Activated CD4-positive, alpha-beta T cell treated with anti-CD3 and anti-CD28 coated beads for 36 hours (primary cell): ENCODE results near the gene C20orf141. TPM values are rescaled to one million over a fixed set of nuclear protein-coding genes. Genes with fewer than 3 reads are reported as not detected.

ENCODE experiments used
- ATAC-seq: fragments of 200-7000 bp; cut with Tn5 transposase; one replicate; pipeline ENCODE4 v1.10.0; 2021; ENCODE audit warnings: mild to moderate bottlenecking, moderate library complexity
- CTCF ChIA-PET: fragments of 350-600 bp; sonication (Branson Sonifier 250); formaldehyde crosslinking; loops from one replicate; lab custom pipeline; 2021; ENCODE audit warnings: antibody characterized with exemption; lab: Charles Lee
- POLR2A ChIA-PET: fragments of 350-600 bp; sonication (Branson Sonifier 250); formaldehyde crosslinking; loops from one replicate; lab custom pipeline; 2021; ENCODE audit warnings: antibody characterized with exemption, inconsistent platforms; lab: Charles Lee
- DNase-seq: peaks from one replicate; pipeline ENCODE4 v3.0.0-alpha.2; 2020
- H3K27ac Mint-ChIP-seq: one replicate; pipeline ENCODE4 v1.8.0; 2021; ENCODE audit warnings: mixed read lengths
- H3K27me3 Mint-ChIP-seq: one replicate; pipeline ENCODE4 v1.8.0; 2021; ENCODE audit warnings: mixed read lengths
- H3K36me3 Mint-ChIP-seq: one replicate; pipeline ENCODE4 v1.8.0; 2021; ENCODE audit warnings: low read depth, mixed read lengths
- H3K4me1 Mint-ChIP-seq: one replicate; pipeline ENCODE4 v1.8.0; 2021; ENCODE audit warnings: mixed read lengths
- H3K4me3 Mint-ChIP-seq: one replicate; pipeline ENCODE4 v1.8.0; 2021; ENCODE audit warnings: mild to moderate bottlenecking, moderate library complexity, mixed read lengths
- H3K9me3 Mint-ChIP-seq: one replicate; pipeline ENCODE4 v1.8.0; 2021; ENCODE audit warnings: low read depth, mixed read lengths
- intact Hi-C, 2 experiments: fragments of 100-400 bp; cut with DNase I in 1 of 2; cut with micrococcal nuclease in 1 of 2; formaldehyde crosslinking; loops; one replicate each; pipeline versions ENCODE4 v1.14.2 to v1.15.1; 2022 to 2024; cut with DNase I, micrococcal nuclease
- total RNA-seq, 2 experiments: library from RNA; stranded (reverse); gene quantifications; one replicate each; pipeline ENCODE4 v1.2.3, GENCODE V29; 2021

Gene C20orf141
- total RNA-seq, 2 experiments from 2014 or later, result not detected

DNA sequence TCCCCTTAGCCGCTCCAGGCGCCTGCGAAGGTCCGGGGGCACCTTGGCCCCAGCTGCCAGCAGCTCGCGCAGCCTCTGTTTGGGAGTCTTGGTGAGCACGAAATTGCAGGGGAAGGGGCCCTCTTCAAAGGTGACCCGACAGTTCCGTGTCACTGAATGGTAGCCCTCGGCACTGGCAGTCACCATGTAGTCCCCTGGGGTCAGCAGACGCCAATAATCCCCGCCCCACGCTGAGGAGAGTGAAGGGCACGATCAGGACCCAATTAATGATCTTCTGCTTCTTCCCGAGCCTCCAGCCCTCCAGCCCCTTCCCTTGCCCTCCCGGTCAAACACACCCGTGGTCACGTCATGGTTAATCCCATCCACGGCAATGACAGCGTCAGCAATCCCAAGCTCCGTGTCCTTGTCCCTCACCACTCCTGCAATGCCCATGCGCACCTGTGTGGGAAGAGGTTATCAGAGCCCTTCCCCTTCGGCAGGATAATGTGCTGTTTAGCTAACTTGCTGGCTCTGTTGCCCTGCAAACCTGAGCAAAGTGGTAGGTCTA, 20.5 kb upstream of the C20orf141 start:
- Mint-ChIP-seq H3K36me3 (no peaks in the 10 kb centered on the region), H3K4me1 (peaks cover 4% of the 10 kb centered on the region), H3K9me3 (no peaks in the 10 kb centered on the region), H3K4me3 (no peak overlapping the region), H3K27ac (no peak overlapping the region), H3K27me3 (peaks cover 26% of the 10 kb centered on the region)
- ATAC-seq (no peak), DNase-seq (no peak)
- ChIA-PET CTCF (interaction anchor here (0.6 to 1.4 kb wide), 2 partner anchors 53 to 207 kb away, joined by 3 to 4 read pairs; no protein-coding TSS in a partner anchor), POLR2A (no interaction called here)
- intact Hi-C loops, result no loop called here

DNA sequence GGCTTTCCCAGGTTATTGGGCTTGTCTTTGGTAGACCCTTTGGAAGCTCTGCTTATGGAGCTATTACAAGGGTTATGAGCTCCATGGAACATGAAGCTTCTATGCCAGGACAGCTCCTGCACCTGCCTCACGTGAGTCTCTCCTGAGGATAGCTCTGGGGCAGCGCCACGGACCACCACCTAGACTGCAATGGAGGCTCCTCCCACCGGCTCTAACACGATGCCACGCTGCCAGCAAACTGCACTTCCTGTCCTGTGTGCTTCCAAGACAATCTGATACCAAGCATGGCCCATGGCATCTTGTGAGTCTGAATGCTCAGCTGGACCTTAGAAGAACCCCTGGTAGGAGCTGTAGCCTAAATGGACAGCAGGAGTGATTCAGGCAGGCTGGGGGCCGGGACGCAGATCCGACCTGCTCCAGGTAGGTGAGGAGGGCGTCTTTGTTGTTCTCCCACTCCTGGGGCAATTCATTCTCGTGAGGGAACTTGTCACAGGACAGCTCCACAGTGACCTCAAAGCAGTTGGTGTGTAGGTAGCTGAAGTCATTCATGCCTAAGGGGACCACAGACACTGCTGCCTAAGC, 19.8 kb upstream of the C20orf141 start:
- CTCF ChIA-PET, result interaction anchor here (0.5 to 1.4 kb wide), 2 partner anchors 206 to 269 kb away, joined by 3 read pairs; no protein-coding TSS in a partner anchor
- no peak overlapping the region for H3K4me3 Mint-ChIP-seq

DNA sequence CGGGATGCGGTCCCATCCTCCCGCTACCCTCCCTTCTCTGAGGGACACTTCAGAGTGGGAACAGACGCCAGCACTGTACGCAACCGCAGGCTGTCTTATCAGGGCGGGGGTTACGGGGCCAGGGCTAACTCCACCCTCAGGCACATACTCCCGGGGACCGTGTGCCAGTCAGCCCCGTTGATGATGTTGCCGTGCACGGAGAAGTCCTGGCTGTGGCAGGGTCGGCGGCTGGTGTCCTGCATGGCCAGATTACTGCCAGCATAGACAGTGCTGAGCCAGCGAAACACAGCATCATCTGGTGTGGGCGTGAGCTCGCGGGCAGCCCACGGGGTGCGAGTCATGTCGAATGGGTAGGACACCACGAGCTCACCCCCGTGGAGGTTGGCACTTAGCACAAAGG, 19.3 kb upstream of the C20orf141 start:
- Mint-ChIP-seq H3K27ac (no peak overlapping the region), H3K27me3 (peaks cover 33% of the 10 kb centered on the region), H3K4me1 (peaks cover 13% of the 10 kb centered on the region), H3K4me3 (no peak overlapping the region), H3K9me3 (no peaks in the 10 kb centered on the region), H3K36me3 (peaks cover 4% of the 10 kb centered on the region)
- intact Hi-C loops, result no loop called here
- ChIA-PET POLR2A (no interaction called here), CTCF (interaction anchor here (0.5 to 1.4 kb wide), 2 partner anchors 206 to 270 kb away, joined by 3 read pairs; no protein-coding TSS in a partner anchor)
- no peak for ATAC-seq
- DNase-seq, result no peak

More for the DNA sequence above, 19.8 kb upstream of the C20orf141 start:
- Mint-ChIP-seq H3K4me1 (peaks cover 11% of the 10 kb centered on the region), H3K27me3 (peaks cover 32% of the 10 kb centered on the region), H3K9me3 (no peaks in the 10 kb centered on the region), H3K36me3 (peaks cover 2% of the 10 kb centered on the region), H3K27ac (no peak overlapping the region)
- no peak for ATAC-seq
- DNase-seq, result no peak
- POLR2A ChIA-PET, result no interaction called here
- intact Hi-C loops, result no loop called here

DNA sequence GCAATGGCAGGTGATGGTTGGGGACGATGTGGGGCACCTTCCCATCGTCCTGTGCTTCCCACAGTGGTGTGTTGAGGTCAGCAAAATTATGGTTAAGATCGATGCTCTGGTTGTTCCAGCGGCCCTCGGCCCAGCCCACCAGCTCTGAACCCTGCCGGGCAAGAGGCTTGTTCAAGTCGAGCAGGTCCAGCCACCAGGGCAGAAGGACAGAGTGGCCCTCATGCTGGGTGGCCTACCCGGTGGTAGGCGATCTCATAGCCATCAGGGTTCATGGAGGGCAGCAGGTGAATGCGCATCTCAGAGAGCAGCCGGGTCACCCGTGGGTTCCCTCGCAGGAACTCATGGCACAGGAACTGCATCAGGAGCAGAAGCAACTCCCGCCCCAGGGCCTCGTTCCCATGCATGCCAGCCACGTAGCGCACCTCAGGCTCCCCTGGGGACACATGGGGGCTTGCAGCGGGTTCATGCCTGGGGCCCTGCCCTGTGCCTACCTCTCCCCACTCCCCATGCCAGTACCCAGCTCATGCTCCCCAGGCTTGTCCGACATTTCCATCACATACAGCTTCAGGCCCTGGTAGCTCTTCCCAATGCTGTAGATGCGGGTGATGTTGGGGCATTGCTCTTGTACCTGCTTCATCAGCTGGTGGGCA, 18.7 kb upstream of the C20orf141 start:
- Mint-ChIP-seq H3K4me3 (no peak overlapping the region), H3K4me1 (peaks cover 18% of the 10 kb centered on the region), H3K9me3 (no peaks in the 10 kb centered on the region), H3K27me3 (peaks cover 36% of the 10 kb centered on the region), H3K27ac (no peak overlapping the region), H3K36me3 (peaks cover 4% of the 10 kb centered on the region)
- ChIA-PET CTCF (interaction anchor here (0.6 kb wide), 1 partner anchor 415 kb away, joined by 3 read pairs; no protein-coding TSS in a partner anchor), POLR2A (no interaction called here)
- intact Hi-C loops, result no loop called here
- ATAC-seq, result no peak
- no peak for DNase-seq

DNA sequence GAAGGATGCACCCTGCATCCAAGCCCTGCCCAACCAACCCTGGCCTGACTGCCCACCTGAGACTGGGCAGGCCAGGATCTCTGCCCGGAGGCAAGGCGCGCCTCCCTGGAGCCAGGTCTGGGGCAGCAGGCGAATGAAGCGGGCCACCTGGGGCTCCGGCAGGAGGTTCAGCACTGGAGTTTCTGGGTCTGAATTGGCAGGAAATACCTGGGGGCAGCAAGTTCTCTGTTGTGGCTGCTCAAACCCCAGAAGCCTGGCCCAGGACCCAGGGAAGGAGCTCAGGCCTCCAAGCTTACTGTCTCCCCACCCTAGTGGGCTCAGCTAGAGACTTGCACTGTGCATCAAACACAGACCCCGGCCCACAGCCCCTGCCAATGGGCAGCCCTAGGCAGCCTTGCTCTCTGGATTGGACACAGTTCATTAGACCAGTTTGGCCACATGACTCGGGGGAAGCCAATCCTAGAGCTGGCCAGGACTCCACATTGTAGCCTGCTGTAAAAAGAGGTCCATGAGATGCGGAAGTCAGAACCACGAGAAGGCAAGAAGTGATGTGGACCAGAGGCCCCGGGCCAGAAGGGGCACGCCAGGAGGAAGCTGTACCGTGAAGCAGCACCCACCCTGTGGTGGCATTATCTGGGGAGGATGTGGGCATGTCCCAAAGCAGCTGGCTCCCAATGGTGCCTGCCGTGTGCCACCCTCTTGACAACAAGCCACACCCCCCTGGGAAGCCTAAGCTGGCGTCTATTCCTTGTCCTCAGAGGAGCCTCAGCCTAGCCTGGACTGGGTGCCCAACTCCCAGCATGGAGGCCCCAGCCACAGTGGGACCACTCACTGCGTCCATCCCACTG, 17.4 kb upstream of the C20orf141 start:
- ChIA-PET POLR2A (no interaction called here), CTCF (interaction anchor here (0.5 to 0.8 kb wide), 3 partner anchors 70 to 216 kb away, joined by 3 to 5 read pairs (median 4); no protein-coding TSS in a partner anchor)
- no peak for DNase-seq

DNA sequence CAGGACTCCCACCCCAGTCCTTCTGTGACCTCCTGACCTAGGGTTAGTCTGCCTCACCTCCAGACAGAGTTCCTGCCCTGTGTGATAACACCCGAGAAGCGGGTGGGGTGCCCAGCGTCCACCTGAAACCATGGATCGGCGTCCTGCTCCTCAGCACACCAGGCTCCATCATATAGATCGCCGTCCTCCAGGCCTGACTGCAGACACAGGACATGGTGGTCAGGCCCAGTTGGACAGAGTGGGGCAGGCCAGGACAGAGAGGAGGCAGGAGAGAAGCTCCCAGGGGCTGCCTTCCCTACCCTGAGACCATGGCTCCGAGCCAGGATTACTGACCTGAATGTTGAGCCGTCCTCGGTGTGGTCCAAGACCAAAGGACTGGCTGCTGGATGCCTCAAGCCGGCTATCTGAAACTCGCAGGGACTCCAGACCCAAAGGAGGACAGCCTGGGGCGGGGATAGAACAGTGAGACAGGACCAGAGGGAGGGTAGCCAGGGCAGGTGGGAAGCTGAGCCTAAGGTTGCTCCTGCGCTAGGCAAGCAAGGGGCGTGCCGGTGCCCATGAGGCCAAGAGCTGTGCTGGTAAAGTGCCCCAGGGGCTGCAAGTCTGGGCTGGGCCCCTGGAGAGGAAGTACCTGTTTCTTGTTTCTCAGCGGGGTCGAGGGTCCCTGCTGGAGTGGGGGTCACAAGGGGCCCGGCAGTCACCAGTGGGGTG, 16.5 kb upstream of the C20orf141 start:
- H3K4me1 Mint-ChIP-seq, result peaks cover 22% of the 10 kb centered on the region
- no peak overlapping the region for H3K27ac Mint-ChIP-seq
- peaks cover 47% of the 10 kb centered on the region for H3K27me3 Mint-ChIP-seq
- H3K36me3 Mint-ChIP-seq, result peaks cover 4% of the 10 kb centered on the region
- ChIA-PET CTCF (no interaction called here), POLR2A (no interaction called here)
- no peak overlapping the region for H3K4me3 Mint-ChIP-seq
- DNase-seq (no peak), ATAC-seq (no peak)
- H3K9me3 Mint-ChIP-seq, result no peaks in the 10 kb centered on the region
- intact Hi-C loops, result no loop called here

More for the DNA sequence above, 17.4 kb upstream of the C20orf141 start:
- no peak for ATAC-seq
- H3K27me3 Mint-ChIP-seq, result peaks cover 43% of the 10 kb centered on the region
- H3K27ac Mint-ChIP-seq, result no peak overlapping the region
- peaks cover 22% of the 10 kb centered on the region for H3K4me1 Mint-ChIP-seq
- H3K4me3 Mint-ChIP-seq, result no peak overlapping the region
- H3K36me3 Mint-ChIP-seq, result peaks cover 4% of the 10 kb centered on the region
- intact Hi-C loops, result no loop called here
- no peaks in the 10 kb centered on the region for H3K9me3 Mint-ChIP-seq

DNA sequence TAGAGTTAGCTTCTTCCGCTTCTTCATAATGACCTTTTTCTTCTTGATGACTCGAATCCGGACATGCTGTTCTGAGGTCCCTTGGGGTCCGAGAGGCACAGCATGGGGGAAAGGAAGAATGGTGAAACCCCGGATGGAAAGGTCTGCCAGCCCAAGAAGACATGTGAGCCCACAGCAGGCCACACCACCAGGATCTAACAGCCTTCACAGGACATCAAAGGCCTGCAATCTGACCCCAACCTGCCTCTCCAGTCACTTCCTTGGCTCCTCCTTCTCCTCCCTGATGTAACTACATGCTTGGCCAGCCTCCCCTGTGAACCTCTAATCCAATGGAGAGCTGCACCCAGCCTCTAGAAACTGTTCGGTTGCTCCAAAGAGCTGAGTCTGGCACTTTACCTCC, 16.0 kb upstream of the C20orf141 start:
- Mint-ChIP-seq H3K4me1 (peaks cover 22% of the 10 kb centered on the region), H3K9me3 (no peaks in the 10 kb centered on the region), H3K27me3 (peaks cover 47% of the 10 kb centered on the region), H3K4me3 (peak overlapping the region; percentile 86), H3K27ac (no peak overlapping the region), H3K36me3 (peaks cover 4% of the 10 kb centered on the region)
- ChIA-PET POLR2A (no interaction called here), CTCF (no interaction called here)
- DNase-seq (peak; percentile 23), ATAC-seq (peak; percentile 51)
- intact Hi-C loops, result loop anchor here in 1 of 2 experiments (1.0 kb wide), 1 partner anchor 49 kb away; no protein-coding TSS in a partner anchor

DNA sequence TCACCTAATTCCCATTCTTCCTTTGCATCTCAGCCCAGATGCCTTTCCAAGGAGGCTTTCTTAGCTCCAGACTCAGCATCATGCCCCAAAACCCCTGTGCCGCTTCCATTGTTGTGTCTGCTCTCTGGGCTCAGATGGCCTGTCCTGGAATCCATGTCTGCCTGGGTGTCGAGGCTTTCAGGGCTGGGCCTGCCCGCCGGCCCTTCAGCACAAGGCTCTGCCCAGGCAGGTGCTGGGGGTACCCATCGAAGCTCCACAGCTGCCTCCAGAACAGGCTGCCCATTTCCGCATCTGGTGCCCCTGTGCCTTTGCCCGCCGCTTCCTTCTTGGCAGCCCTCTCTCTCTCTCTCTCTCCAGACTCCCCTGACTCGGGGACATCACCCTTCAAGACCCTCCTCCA, 15.5 kb upstream of the C20orf141 start:
- ChIA-PET CTCF (no interaction called here), POLR2A (no interaction called here)
- intact Hi-C loops, result loop anchor here in 1 of 2 experiments (1.0 kb wide), 1 partner anchor 49 kb away; no protein-coding TSS in a partner anchor
- Mint-ChIP-seq H3K9me3 (no peaks in the 10 kb centered on the region), H3K27ac (peak overlapping the region; percentile 89), H3K27me3 (peaks cover 51% of the 10 kb centered on the region), H3K4me1 (peaks cover 22% of the 10 kb centered on the region), H3K36me3 (peaks cover 4% of the 10 kb centered on the region), H3K4me3 (peak overlapping the region; percentile 86)
- DNase-seq (no peak), ATAC-seq (peak; percentile 26)

DNA sequence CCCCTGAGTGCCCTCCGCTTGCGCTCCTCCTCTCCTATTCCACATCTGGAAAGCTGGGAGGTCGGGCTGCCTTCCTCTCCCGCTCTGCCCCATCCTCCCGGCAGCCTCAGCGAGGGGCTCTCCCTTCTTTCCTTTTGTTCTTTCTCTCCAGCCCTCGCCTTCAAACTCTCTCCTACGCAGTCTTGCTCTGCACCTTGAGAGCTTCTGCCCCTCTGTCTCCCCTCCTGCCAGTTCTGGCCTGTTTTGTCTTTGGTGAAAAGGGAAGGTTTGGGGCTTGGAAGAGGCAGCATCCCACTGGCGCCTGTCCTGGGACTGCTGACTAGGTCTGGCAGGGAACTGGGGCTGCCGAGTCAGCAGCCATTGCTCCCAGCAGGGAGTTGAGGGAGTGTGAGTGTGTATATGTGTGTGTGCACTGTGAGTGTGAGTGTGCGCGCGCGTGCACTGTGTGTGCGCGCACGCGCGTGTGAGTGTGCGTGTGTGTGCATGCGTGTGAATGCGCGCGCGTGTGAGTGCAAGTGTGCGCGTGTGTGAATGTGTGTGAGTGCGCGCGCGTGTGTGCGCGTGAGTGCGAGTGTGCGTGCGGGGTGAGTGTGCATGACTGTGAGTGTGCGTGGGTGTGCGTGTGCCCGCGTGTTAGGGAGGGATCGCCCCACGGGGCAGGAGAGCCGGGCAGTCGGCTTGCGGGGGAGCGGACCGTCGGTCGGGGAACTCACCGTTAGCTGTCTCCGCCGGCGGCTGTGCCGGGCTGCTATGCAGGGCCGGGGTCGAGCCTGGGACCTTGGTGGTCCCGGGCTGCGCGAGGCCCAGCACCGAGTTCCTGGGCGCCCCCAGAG, 14.9 kb upstream of the C20orf141 start:
- no peaks in the 10 kb centered on the region for H3K9me3 Mint-ChIP-seq
- H3K27ac Mint-ChIP-seq, result peak overlapping the region; percentile 89
- ChIA-PET POLR2A (no interaction called here), CTCF (no interaction called here)
- H3K4me1 Mint-ChIP-seq, result peaks cover 22% of the 10 kb centered on the region
- DNase-seq (peak; percentile 38), ATAC-seq (peak; percentile 60)
- peak overlapping the region; percentile 86 for H3K4me3 Mint-ChIP-seq
- peaks cover 4% of the 10 kb centered on the region for H3K36me3 Mint-ChIP-seq
- intact Hi-C loops, result loop anchor here in 1 of 2 experiments (1.0 kb wide), 1 partner anchor 50 kb away; no protein-coding TSS in a partner anchor
- H3K27me3 Mint-ChIP-seq, result peaks cover 52% of the 10 kb centered on the region
